PC-9 (cell line): ENCODE results near the gene RUNX2. TPM values are rescaled to one million over a fixed set of nuclear protein-coding genes. Genes with fewer than 3 reads are reported as not detected.

Source experiments
- BruUV-seq: library from RNA; stranded (reverse); fragments of 400-500 nt; replicated peaks from 2 replicates; lab custom pipeline; 2021; lab: Mats Ljungman, UMichigan
- CTCF ChIA-PET: fragments of 300-600 bp; sonication (Branson Sonifier 250); formaldehyde crosslinking; loops from one replicate; lab custom pipeline; 2022; ENCODE audit warnings: antibody characterized with exemption; lab: Charles Lee
- POLR2A ChIA-PET: fragments of 300-600 bp; sonication (Branson Sonifier 250); formaldehyde crosslinking; loops from one replicate; lab custom pipeline; 2022; ENCODE audit warnings: antibody characterized with exemption; ENCODE audit not compliant: unreplicated experiment; lab: Charles Lee
- DNase-seq, 2 experiments: peaks; one replicate each; pipeline versions ENCODE4 v3.0.0 to v3.0.0-alpha.2; 2015 to 2022; ENCODE audit warnings: mixed read lengths in 1 of 2
- H2AFZ ChIP-seq: fragments of 200-600 bp; sonication (generic); 2 replicates; pipeline ENCODE4 v1.8.1; 2017; ENCODE audit warnings: antibody characterized with exemption
- H3F3A ChIP-seq: fragments of 200-600 bp; sonication (generic); 2 replicates; pipeline ENCODE4 v1.8.1; 2017; ENCODE audit warnings: antibody characterized with exemption, mild to moderate bottlenecking, low read depth; ENCODE audit not compliant: insufficient read depth
- H3K27ac ChIP-seq: fragments of 200-600 bp; sonication (generic); 2 replicates; pipeline ENCODE4 v1.6.1; 2016; ENCODE audit warnings: mixed run types
- H3K27me3 ChIP-seq: fragments of 200-600 bp; sonication (generic); 2 replicates; pipeline ENCODE4 v1.6.1; 2016; ENCODE audit warnings: low read depth, mixed run types; ENCODE audit not compliant: insufficient read depth
- H3K36me3 ChIP-seq: fragments of 200-600 bp; sonication (generic); 2 replicates; pipeline ENCODE4 v1.6.1; 2016; ENCODE audit warnings: low read depth, mixed run types
- H3K4me1 ChIP-seq: fragments of 200-600 bp; sonication (generic); replicated peaks from 2 replicates; pipeline ENCODE4 v1.6.1; 2016; ENCODE audit warnings: mixed run types; ENCODE audit not compliant: insufficient read depth
- H3K4me2 ChIP-seq: fragments of 200-600 bp; sonication (generic); 2 replicates; pipeline ENCODE4 v1.6.1; 2017; ENCODE audit warnings: mixed run types
- H3K4me3 ChIP-seq: fragments of 200-600 bp; sonication (generic); 2 replicates; pipeline ENCODE4 v1.6.1; 2016; ENCODE audit warnings: mixed run types
- H3K79me2 ChIP-seq: fragments of 200-600 bp; sonication (generic); 2 replicates; pipeline ENCODE4 v1.6.1; 2017; ENCODE audit warnings: low read depth, mixed run types
- H3K9me2 ChIP-seq: fragments of 200-600 bp; sonication (generic); 2 replicates; pipeline ENCODE4 v1.8.1; 2017; ENCODE audit warnings: mild to moderate bottlenecking; ENCODE audit not compliant: insufficient read depth
- H3K9me3 ChIP-seq: fragments of 200-600 bp; sonication (generic); 2 replicates; pipeline ENCODE4 v1.8.1; 2016; ENCODE audit warnings: low read depth; ENCODE audit not compliant: insufficient read depth
- H4K20me1 ChIP-seq: fragments of 200-600 bp; sonication (generic); 2 replicates; pipeline ENCODE4 v1.8.1; 2017; ENCODE audit not compliant: insufficient read depth
- CTCF ChIP-seq: fragments of 200-600 bp; sonication (generic); conservative IDR thresholded peaks from 2 replicates; pipeline ENCODE4 v1.6.1; 2017; ENCODE audit warnings: mixed run types, antibody characterized with exemption, mild to moderate bottlenecking, moderate library complexity
- EZH2 ChIP-seq: fragments of 200-600 bp; sonication (generic); IDR thresholded peaks from 2 replicates; pipeline ENCODE4 v1.8.0; 2017; ENCODE audit warnings: antibody characterized with exemption, low read depth
- intact Hi-C: fragments of 100-400 bp; cut with micrococcal nuclease; formaldehyde crosslinking; loops from one replicate; pipeline ENCODE4 v1.10.0; 2022; ENCODE audit not compliant: unreplicated experiment
- total RNA-seq: library from RNA; stranded (reverse); gene quantifications from 2 replicates; pipeline ENCODE4 v1.2.3, GENCODE V29; 2021

RUNX2 gene
- total RNA-seq, 1 experiment from 2014 or later = 12.5 TPM

GRCh38 chr6:45494416-45495135 is 166.4 kb downstream of the RUNX2 start:
- BruUV-seq = no TSS peak
- H2AFZ ChIP-seq = no peak overlapping the region
- no peaks in the 10 kb centered on the region for H3K9me3 ChIP-seq
- no peak overlapping the region for H3K4me2 ChIP-seq
- H3K27me3 ChIP-seq = no peaks in the 10 kb centered on the region
- no peaks in the 10 kb centered on the region for H3K79me2 ChIP-seq
- H3F3A ChIP-seq = no peaks in the 10 kb centered on the region
- H3K4me1 ChIP-seq = no peaks in the 10 kb centered on the region
- intact Hi-C loops = no loop called here
- peaks cover 3% of the 10 kb centered on the region; the same call in 1 of the 2 replicates for H3K36me3 ChIP-seq
- DNase-seq = no peak
- H4K20me1 ChIP-seq = no peaks in the 10 kb centered on the region
- no peak for TF ChIP-seq CTCF
- no peak for TF ChIP-seq EZH2
- no peak overlapping the region for H3K27ac ChIP-seq
- no peak overlapping the region for H3K4me3 ChIP-seq
- POLR2A ChIA-PET = no interaction called here
- no peaks in the 10 kb centered on the region for H3K9me2 ChIP-seq
- CTCF ChIA-PET = no interaction called here

- Histone ChIP-seq H4K20me1 (no peaks in the 10 kb centered on the region), H3K27ac (no peak overlapping the region), H3K4me3 (no peak overlapping the region), H3K4me1 (no peaks in the 10 kb centered on the region), H3K9me3 (no peaks in the 10 kb centered on the region), H3K36me3 (peaks cover 3% of the 10 kb centered on the region; the same call in 1 of the 2 replicates), H3K27me3 (no peaks in the 10 kb centered on the region), H3K4me2 (no peak overlapping the region), H3F3A (no peaks in the 10 kb centered on the region), H2AFZ (no peak overlapping the region), H3K79me2 (no peaks in the 10 kb centered on the region), H3K9me2 (no peaks in the 10 kb centered on the region)
- ChIA-PET POLR2A (no interaction called here), CTCF (no interaction called here)
- no TSS peak for BruUV-seq
- TF ChIP-seq EZH2 (no peak), CTCF (no peak)
- no peak for DNase-seq
- intact Hi-C loops = no loop called here
These were observed 167.4 kb downstream of the RUNX2 start for GRCh38 chr6:45495429-45496084.

- BruUV-seq = no TSS peak
- Histone ChIP-seq H3K27me3 (no peaks in the 10 kb centered on the region), H3K4me3 (no peak overlapping the region), H3K4me2 (no peak overlapping the region), H3K4me1 (no peaks in the 10 kb centered on the region), H3K79me2 (no peaks in the 10 kb centered on the region), H3K9me2 (no peaks in the 10 kb centered on the region), H2AFZ (no peak overlapping the region), H3K27ac (no peak overlapping the region), H3K36me3 (peaks cover 3% of the 10 kb centered on the region; the same call in 1 of the 2 replicates), H3K9me3 (no peaks in the 10 kb centered on the region), H4K20me1 (no peaks in the 10 kb centered on the region), H3F3A (no peaks in the 10 kb centered on the region)
- ChIA-PET POLR2A (no interaction called here), CTCF (no interaction called here)
- no peak for DNase-seq
- TF ChIP-seq EZH2 (no peak), CTCF (no peak)
- intact Hi-C loops = no loop called here
These were observed 167.9 kb downstream of the RUNX2 start for GRCh38 chr6:45496085-45496433.
